GM19468 (cell line): ENCODE measurements around the gene NTRK3.

Experiments used
- ATAC-seq: cut with Tn5 transposase; IDR thresholded peaks from one replicate; pipeline ENCODE4 v1.9.1; 2021; ENCODE audit warnings: mild to moderate bottlenecking, moderate library complexity, moderate number of reproducible peaks; ENCODE audit not compliant: unreplicated experiment; ENCODE audit errors: extremely low read depth

The NTRK3 gene

GRCh38 chr15:87917480-87917879, 339.1 kb downstream of the NTRK3 start:
- no peak for ATAC-seq

- no peak for ATAC-seq
Observed at GRCh38 chr15:87916208-87916607, 340.3 kb downstream of the NTRK3 start.

- ATAC-seq = no peak
Observed at GRCh38 chr15:87910301-87910700, 346.2 kb downstream of the NTRK3 start.

GRCh38 chr15:87907676-87908446, 348.7 kb downstream of the NTRK3 start:
- no peak for ATAC-seq

- no peak for ATAC-seq
Observed at GRCh38 chr15:87906444-87906843, 350.1 kb downstream of the NTRK3 start.

- ATAC-seq = no peak
Observed at GRCh38 chr15:87902772-87903426, 353.6 kb downstream of the NTRK3 start.

- ATAC-seq = no peak
Observed at GRCh38 chr15:87901926-87902690, 354.4 kb downstream of the NTRK3 start.

- no peak for ATAC-seq
Observed at GRCh38 chr15:87901008-87901407, 355.5 kb downstream of the NTRK3 start.

GRCh38 chr15:87896936-87897335, 359.6 kb downstream of the NTRK3 start:
- no peak for ATAC-seq

- ATAC-seq = no peak
Observed at GRCh38 chr15:87887177-87887576, 369.4 kb downstream of the NTRK3 start.

GRCh38 chr15:87881026-87881425, 375.5 kb downstream of the NTRK3 start:
- ATAC-seq = no peak

GRCh38 chr15:87877822-87878542, 378.6 kb downstream of the NTRK3 start:
- ATAC-seq = no peak

GRCh38 chr15:87877114-87877810, 379.3 kb downstream of the NTRK3 start:
- ATAC-seq = no peak

- ATAC-seq = no peak
Observed at GRCh38 chr15:87874896-87875711, 381.4 kb downstream of the NTRK3 start.

- no peak for ATAC-seq
Observed at GRCh38 chr15:87873516-87873915, 383.0 kb downstream of the NTRK3 start.

- no peak for ATAC-seq
Observed at GRCh38 chr15:87871731-87872320, 384.7 kb downstream of the NTRK3 start.

GRCh38 chr15:87871258-87871681, 385.3 kb downstream of the NTRK3 start:
- no peak for ATAC-seq

GRCh38 chr15:87866961-87867360, 389.6 kb downstream of the NTRK3 start:
- ATAC-seq = no peak

- ATAC-seq = no peak
Observed at GRCh38 chr15:87863152-87863551, 393.4 kb downstream of the NTRK3 start.
